ENCODE results near the gene ZNF438.

The ZNF438 gene

GRCh38 chr10:30870896-30871295 lies 160.8 kb downstream of the ZNF438 start:
- no peak for DNase-seq

DNA sequence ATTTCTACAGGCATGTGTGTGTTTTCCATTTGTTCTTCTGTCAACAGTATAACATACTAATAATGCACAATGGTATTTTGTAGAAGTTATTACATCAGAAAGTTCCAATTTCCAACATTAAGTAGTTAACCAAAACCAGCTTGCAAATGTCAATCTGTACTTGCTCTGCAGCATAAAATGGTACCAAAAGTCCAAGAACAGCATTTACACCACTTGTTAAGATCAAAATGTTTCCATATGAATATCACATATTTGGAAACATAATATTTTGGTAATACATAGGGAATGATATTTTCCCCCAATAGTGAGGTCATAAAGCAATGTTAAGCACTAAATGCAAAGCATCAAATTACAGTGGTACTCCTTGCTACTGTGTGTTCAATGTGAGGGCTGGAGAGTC lies 162.1 kb downstream of the ZNF438 start:
- no peak for DNase-seq

- no peak for DNase-seq
Measured at GRCh38 chr10:30868611-30869010, 163.1 kb downstream of the ZNF438 start.

DNA sequence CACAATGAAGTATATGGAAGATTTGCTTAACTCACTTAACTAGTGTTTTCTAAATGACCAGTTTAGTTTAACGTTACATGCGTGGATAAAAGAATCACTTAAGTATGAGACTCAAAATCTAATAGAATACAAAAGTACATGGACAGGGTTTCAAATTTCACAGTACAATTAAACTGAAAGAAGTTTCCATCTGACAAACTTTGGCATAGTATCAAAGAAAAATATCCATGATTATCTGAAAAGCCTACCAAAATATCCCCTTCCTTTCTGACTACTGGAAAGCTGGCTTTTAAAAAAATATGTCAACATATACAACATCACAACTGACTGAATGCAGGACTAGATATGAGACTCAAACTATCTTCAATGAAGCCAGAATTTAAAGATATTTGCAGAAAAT lies 164.8 kb downstream of the ZNF438 start:
- DNase-seq: no peak

DNA sequence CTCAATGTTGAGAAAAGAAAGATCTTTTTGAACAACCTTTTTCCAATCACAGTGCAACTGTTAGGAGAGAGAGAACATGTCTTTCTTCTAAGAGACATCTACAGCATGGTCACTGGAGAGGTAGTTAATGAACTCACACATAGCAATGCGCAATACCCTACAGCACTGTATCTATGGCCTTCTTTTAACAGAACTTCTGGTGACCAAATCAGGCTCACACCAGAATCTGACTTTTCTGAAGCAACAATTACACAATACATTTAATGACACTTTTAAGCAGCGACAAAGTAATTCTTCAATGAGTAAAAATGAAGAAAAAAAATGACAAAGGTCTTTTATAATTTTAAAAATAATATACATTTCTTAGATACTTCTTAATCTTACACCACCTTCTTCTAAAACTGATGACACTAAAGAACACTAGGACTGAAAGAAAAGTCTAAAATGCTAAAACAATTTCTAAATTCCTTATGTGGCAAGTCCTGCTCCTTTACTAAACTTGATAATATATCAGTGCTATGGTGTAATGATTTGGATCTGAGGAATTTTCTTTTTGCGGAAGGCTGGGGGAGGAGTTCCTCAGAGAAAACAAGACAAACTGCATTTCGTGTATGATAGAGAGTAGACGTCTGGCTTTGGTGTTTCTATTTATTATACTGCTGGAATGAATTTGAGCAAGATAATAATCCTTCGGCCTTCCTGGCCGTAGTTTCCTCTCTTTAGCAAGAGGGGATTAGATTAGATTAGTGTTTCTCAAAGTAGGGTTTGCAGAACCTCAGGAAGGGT lies 166.3 kb downstream of the ZNF438 start:
- no peak for DNase-seq

- no peak for DNase-seq
Measured at GRCh38 chr10:30863516-30864210, 168.0 kb downstream of the ZNF438 start.

GRCh38 chr10:30862486-30862885 lies 169.2 kb downstream of the ZNF438 start:
- DNase-seq: no peak

GRCh38 chr10:30861976-30862375 lies 169.7 kb downstream of the ZNF438 start:
- no peak for DNase-seq

DNA sequence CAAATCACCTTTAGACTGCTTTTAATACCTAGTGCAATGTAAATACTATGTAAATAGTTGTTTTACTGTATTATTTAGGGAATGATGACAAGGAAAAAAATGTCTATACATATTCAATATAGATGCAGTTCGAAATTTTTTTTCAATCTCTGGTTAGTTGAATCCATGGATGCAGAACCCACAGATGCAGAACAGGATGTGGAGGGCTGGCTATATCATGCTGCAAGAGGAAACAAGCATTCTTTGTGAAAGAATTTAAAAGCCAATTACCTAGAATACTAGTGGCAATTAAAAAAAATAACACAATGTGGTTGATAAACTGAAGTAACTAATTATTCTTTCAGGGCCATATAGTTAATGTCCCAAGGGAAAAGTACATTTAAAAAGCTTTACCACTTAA lies 170.4 kb downstream of the ZNF438 start:
- no peak for DNase-seq

- no peak for DNase-seq
Measured at GRCh38 chr10:30858499-30858898, 173.2 kb downstream of the ZNF438 start.

DNA sequence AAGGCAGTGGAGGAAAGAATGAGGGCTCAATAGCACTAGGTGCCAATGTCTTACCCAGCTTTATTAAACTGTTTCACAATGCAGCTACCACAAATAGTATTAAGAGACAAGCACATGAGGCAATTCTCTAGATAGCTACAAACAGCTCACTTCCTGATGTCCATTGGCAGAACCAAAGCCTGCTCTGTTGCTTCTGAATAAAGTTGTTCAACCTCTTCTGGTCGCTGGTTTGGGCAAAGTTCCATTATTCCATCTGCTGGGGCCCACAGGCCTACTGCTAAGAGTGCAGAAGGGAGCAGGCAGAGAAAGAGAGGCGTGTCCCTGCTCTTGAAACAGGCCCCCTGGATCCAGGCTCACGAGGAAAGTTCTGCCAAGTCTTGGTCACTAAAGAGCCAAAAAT lies 173.9 kb downstream of the ZNF438 start:
- DNase-seq: peak; percentile 83

DNA sequence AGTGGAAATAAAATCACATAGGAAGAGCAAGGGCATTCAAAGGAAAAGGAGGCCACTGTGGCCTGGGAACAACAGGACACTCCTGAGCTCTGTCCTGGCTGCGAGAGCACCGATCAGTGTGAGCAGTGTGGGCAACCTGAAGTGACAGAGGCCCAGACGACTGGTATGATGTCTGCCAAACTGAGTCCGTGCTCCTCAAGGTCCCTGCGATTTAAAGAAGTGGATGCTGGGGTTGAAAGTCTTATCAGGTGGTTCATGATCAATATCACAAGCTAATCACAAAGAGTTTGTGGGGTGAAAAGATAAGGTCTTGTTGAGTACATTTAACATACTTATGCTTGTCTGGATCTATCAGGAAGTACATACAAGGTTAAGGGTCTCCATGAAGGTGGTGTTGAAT lies 176.5 kb downstream of the ZNF438 start:
- no peak for DNase-seq

DNA sequence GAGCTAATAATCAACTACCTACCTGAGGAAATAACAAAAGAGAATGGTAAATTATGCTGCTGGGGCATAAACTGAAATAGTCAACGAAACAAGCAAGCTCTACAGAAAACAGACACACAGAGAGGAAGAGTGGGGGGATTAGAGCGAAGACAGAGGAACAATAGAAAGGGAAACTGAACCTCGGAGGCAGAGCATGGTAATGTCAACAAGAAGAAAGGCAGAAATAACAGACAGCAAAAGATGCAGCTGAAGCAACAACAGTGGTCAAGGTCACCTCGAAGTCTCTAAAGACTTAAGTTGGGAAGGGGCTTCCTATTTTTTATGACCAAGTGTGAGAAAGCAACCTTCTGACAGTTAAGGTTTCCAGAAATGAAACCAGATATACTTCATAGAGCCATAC lies 177.0 kb downstream of the ZNF438 start:
- DNase-seq: no peak

DNA sequence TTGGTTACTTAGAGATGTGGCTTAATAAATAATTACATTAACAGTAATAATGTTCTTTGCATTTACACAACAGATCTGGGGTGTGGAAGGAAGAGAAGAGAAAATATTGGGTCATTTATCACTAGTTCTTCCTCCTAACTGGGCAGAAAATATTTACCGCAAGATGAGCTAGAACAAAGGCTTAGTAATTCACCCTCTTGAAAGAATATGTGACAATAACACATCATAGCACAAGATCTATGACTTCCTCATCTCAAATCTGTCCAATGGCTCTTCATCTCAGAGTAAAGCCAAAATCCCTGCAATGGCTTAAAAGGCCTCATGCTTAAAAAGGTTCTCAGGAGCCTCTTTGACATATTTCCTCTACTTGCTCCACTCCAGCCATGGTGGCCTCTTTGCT lies 178.6 kb downstream of the ZNF438 start:
- DNase-seq: no peak

GRCh38 chr10:30850776-30851175 lies 180.9 kb downstream of the ZNF438 start:
- DNase-seq: no peak

DNA sequence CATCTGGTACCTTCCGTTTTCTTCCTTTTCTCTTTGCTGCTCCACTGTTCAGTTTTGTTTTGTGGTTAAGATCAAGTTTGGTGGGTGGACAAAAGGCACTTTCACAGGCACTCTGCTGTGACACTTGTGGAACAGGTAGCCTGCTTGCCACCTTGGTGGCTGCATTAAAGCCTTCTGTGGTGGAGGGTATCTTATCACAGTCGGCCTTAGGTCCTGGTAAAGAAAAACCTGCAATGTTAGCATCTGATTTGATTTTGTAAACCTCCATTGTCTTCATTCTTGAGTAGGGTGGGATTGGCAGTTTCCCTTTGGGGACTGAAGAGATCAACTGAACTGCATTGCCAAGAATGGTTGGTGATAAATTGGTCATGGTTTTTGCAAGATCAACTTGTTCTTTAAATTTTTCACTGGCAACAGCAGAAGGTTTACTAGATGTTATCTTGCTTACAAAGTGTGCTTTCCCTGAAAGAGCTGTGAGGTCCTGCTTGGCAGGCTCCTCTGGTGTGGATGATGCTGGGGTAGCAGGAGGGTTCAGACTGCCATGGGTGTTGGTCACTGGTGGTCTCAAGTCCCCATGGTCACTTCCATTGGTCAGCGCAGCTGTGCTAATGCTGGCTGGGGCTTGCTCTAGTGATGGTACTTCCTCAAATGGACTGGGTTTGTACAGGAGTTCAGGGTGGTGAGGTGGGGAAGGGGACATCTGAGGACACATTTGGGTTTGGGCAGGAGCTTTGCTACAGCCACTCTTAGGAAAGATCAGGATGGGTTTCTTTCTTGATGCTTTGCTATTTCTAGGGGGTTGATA lies 182.2 kb downstream of the ZNF438 start:
- no peak for DNase-seq

DNA sequence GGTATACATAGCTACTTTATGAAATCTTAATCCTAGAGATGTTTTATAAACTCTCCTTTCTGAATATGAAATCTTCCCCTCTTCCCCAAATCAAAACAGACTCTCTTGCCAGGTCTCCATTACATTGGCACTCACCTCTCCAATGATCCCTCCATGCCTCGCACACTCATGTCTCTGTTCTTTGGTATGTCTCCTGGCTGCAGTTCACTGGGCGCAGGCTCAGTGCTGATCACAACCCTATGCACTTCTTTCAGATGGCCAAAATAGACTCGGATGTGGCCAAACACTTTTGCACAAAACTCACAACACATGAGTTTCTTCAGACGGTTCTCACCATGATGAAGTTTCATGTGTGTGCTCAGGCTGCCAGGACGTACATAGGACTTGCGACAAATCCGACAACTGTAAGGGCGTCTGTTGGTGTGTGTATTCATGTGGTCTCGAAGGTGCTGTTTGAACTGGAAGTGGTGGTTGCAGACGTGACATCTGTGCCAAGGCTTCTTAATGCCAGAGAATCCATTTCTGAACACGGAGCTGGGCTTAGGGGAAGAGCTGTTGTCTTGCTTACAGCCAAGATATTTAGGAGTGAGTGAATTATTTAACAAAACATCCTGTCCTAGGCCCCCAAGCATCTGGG lies 183.2 kb downstream of the ZNF438 start:
- no peak for DNase-seq

DNA sequence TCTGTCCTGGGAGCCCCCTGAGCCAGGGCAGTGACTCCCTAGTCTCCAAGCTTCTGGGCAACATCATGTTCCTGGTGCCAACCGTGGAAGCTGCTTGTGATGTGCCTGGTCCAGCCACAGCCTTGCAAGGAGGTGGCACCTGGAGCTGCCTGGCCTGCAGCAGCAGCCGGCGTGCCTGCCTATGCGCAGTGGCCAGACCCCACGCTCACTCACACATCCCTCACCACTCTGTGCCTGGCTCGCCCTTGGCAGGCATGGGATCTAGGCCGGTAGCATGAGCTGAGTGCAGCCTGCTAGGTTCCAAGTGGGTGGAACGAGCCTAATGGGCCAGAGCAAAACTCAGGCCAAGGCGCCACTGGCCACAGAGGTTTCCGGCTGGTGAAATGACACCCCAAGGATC lies 184.0 kb downstream of the ZNF438 start:
- no peak for DNase-seq

- no peak for DNase-seq
Measured at GRCh38 chr10:30847199-30847598, 184.5 kb downstream of the ZNF438 start.

- no peak for DNase-seq
Measured at GRCh38 chr10:30846710-30847109, 185.0 kb downstream of the ZNF438 start.

DNA sequence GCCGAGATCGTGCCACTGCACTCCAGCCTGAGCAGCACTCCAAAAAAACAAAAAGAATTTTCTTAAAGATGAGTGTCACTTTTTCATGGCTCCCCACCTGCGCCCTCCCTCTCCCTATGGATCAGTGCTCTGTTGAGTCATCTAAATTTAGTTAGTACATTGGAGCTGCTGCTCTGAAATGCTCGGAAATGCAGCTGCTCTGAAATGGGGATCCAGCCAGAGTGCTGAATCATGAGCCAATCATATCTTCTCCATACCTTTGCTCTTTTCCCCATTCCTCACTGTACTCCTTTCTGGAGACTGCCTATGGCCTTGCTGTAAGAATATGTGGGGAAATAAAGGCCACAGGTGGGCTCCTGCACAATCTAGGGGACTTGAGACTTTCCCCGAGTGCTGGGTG lies 188.8 kb downstream of the ZNF438 start:
- DNase-seq: peak; percentile 67

DNA sequence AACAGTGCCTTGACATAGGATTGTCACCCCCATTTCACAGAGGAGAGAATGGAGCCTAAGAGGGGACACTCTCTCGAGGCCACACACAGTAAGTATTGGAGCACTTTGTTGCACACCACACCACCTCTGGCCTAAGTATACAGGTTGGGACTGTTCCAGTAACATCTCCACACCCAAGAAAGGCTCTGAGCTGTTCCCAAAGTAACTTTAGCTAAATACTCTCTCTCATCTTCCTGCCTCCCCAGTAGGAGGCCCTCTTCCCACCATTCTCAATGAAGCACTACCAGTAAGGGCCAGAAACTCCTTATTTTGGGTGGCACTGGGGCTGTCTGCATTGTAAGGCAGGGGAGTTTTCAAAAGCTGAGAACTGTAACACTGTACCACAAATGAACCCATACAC lies 189.5 kb downstream of the ZNF438 start:
- no peak for DNase-seq

DNA sequence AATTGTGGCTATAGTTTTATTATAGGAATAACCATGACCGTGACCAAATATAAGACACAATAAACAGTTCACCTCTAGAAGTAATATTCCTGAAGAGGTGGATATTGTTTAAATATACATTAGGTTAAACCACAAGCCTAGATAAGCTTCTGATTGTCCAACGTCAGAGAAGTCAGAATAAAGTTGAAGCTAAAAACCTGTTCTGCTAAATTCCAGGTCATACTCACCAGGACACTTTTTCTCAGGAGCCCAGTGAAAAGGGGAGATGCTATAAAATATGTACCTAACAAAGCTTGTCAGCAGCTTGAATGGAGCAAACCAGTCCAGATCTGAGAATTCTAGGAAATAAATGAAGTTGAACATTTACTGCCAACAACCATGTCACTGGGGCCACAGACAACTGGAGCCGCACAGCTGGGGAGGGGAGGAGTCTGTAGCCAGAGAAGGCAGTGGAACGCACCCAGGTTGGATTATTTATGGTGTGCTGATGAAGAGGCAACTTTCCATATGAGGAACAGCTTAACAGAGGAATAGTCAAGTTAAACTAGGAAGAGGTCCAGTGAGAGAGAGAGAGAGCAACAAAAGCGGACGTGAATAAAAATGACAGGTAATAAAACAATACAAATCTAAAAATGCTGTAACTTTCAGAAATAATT lies 191.1 kb downstream of the ZNF438 start:
- DNase-seq: peak; percentile 89

Data from left hindlimb (tissue), 1 donor.